ENCODE results near the gene TTN. TPM values are rescaled to one million over a fixed set of nuclear protein-coding genes. Genes with fewer than 3 reads are reported as not detected.

Gene TTN
- polyA plus RNA-seq, 3 donors: under 0.01 to 0.12 (median 0.08) TPM

DNA sequence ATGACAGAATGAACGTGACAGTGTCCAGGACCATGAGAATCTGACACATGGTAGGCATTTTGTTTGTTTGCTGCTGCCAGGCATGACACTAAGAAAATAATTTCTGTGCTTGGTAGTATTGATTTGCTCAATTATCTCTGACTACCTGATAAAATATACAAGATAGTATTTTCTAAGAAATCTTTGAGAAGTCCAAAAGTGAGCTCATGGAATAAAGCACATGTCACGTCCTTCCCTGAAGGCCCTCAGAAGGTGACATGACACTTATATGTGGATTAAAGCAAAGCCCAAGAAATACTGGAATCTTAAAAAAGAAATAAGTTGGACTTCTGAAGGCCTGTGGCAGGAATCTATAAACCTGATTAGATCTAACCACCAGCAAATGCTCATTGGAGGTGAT, 3.8 kb upstream of the TTN start:
- no peaks in the 10 kb centered on the region for H3K4me1 ChIP-seq (ENCODE audit: control insufficient read depth in 1 of 2, insufficient read depth in 2 of 2, low read length in 2 of 2)
- H3K9me3 Mint-ChIP-seq: no peaks in the 10 kb centered on the region
- no peak for TF ChIP-seq CTCF (IDR thresholded peaks at IDR 0.05)
- no peaks in the 10 kb centered on the region for H3K79me2 ChIP-seq (ENCODE audit: insufficient read depth, low read length)
- H3K27me3 ChIP-seq (ENCODE audit: control insufficient read depth in 2 of 2, insufficient read depth in 2 of 2, low read length in 2 of 2): no peaks in the 10 kb centered on the region
- DNase-seq: no peak
- H3K9me3 ChIP-seq (replicated peaks in 1 of 2; ENCODE audit: control insufficient read depth in 1 of 2, insufficient read depth in 1 of 2, low read length in 2 of 2): no peaks in the 10 kb centered on the region
- WGBS (ENCODE audit: insufficient coverage): 100% methylated on average over 2 of the region's 2 CpGs
- H3K9ac ChIP-seq (ENCODE audit: insufficient read depth, low read length, poor library complexity, severe bottlenecking): no peak overlapping the region
- no peak overlapping the region for H3K27ac Mint-ChIP-seq
- H4K20me1 ChIP-seq (ENCODE audit: insufficient read depth, low read length): no peaks in the 10 kb centered on the region
- no peaks in the 10 kb centered on the region for H3K36me3 ChIP-seq (replicated peaks in 1 of 2; ENCODE audit: control insufficient read depth in 1 of 2, insufficient read depth in 2 of 2, low read length in 2 of 2)
- H3K4me3 ChIP-seq (replicated peaks in 1 of 3; ENCODE audit: low read depth in 2 of 3, low read length in 3 of 3): no peak overlapping the region
- H3K4me1 Mint-ChIP-seq: no peaks in the 10 kb centered on the region
- intact Hi-C loops (cut with micrococcal nuclease): no loop called here
- H3K27me3 Mint-ChIP-seq (ENCODE audit: low read depth in 3 of 3): no peaks in the 10 kb centered on the region
- H3K4me3 Mint-ChIP-seq: no peak overlapping the region
- no peak overlapping the region for H2AFZ ChIP-seq (ENCODE audit: insufficient read depth, low read depth, low read length, poor library complexity, severe bottlenecking)
- H3K27ac ChIP-seq (ENCODE audit: low read depth in 1 of 2, low read length in 2 of 2): no peak overlapping the region
- no peak overlapping the region for H3K4me2 ChIP-seq (replicated peaks; ENCODE audit: extremely low read depth, low read length, poor library complexity, severe bottlenecking)
- H3K36me3 Mint-ChIP-seq: no peaks in the 10 kb centered on the region

GRCh38 chr2:178810422-178810821, 3.2 kb upstream of the TTN start:
- Histone ChIP-seq H3K4me3 (replicated peaks in 1 of 3; ENCODE audit: low read depth in 2 of 3, low read length in 3 of 3) (no peak overlapping the region), H4K20me1 (ENCODE audit: insufficient read depth, low read length) (no peaks in the 10 kb centered on the region), H3K9ac (ENCODE audit: insufficient read depth, low read length, poor library complexity, severe bottlenecking) (no peak overlapping the region), H3K4me1 (ENCODE audit: control insufficient read depth in 1 of 2, insufficient read depth in 2 of 2, low read length in 2 of 2) (no peaks in the 10 kb centered on the region), H3K79me2 (ENCODE audit: insufficient read depth, low read length) (no peaks in the 10 kb centered on the region), H2AFZ (ENCODE audit: insufficient read depth, low read depth, low read length, poor library complexity, severe bottlenecking) (no peak overlapping the region), H3K4me2 (replicated peaks; ENCODE audit: extremely low read depth, low read length, poor library complexity, severe bottlenecking) (no peak overlapping the region), H3K36me3 (replicated peaks in 1 of 2; ENCODE audit: control insufficient read depth in 1 of 2, insufficient read depth in 2 of 2, low read length in 2 of 2) (no peaks in the 10 kb centered on the region), H3K27ac (ENCODE audit: low read depth in 1 of 2, low read length in 2 of 2) (no peak overlapping the region), H3K27me3 (ENCODE audit: control insufficient read depth in 2 of 2, insufficient read depth in 2 of 2, low read length in 2 of 2) (no peaks in the 10 kb centered on the region), H3K9me3 (replicated peaks in 1 of 2; ENCODE audit: control insufficient read depth in 1 of 2, insufficient read depth in 1 of 2, low read length in 2 of 2) (no peaks in the 10 kb centered on the region)
- Mint-ChIP-seq H3K36me3 (no peaks in the 10 kb centered on the region), H3K27ac (no peak overlapping the region), H3K9me3 (no peaks in the 10 kb centered on the region), H3K27me3 (ENCODE audit: low read depth in 3 of 3) (no peaks in the 10 kb centered on the region), H3K4me3 (no peak overlapping the region), H3K4me1 (no peaks in the 10 kb centered on the region)
- WGBS (ENCODE audit: insufficient coverage): no CpG with 5 or more reads among the region's 5 CpGs
- TF ChIP-seq CTCF (IDR thresholded peaks at IDR 0.05): no peak
- intact Hi-C loops (cut with micrococcal nuclease): no loop called here
- DNase-seq: no peak

Measured in CD14-positive monocyte (primary cell).